Neural cell (in vitro differentiated cells): ENCODE data around the gene AGRN. TPM values are rescaled to one million over a fixed set of nuclear protein-coding genes. Genes with fewer than 3 reads are reported as not detected.
A peak's percentile ranks its signal among the peaks of the same experiment; 100 is the strongest.

Source experiments
- H2AFZ ChIP-seq: fragments of 200-600, 300-800 bp; sonication (generic), shearing (Covaris generic); 2 replicates; pipeline ENCODE4 v1.6.0; 2014; ENCODE audit warnings: low read depth, mild to moderate bottlenecking, antibody characterized with exemption, low read length, moderate library complexity
- H3F3A ChIP-seq: fragments of 200-600 bp; shearing (Covaris generic); 2 replicates; pipeline ENCODE4 v1.6.1; 2016; ENCODE audit warnings: mild to moderate bottlenecking, moderate library complexity, mixed read lengths, antibody characterized with exemption, low read length; ENCODE audit not compliant: insufficient read depth, poor library complexity, severe bottlenecking
- H3K27ac ChIP-seq: fragments of 200-600, 300-800 bp; sonication (generic), shearing (Covaris generic); 2 replicates; pipeline ENCODE4 v1.5.1; 2014; ENCODE audit warnings: mild to moderate bottlenecking, low read length, moderate library complexity
- H3K27me3 ChIP-seq: fragments of 300-800, 200-600 bp; sonication (generic), shearing (Covaris generic); 2 replicates; pipeline ENCODE4 v1.6.0; 2014; ENCODE audit warnings: mild to moderate bottlenecking, low read depth, low read length, moderate library complexity; ENCODE audit not compliant: insufficient read depth
- H3K36me3 ChIP-seq: fragments of 300-800, 200-600 bp; sonication (generic), shearing (Covaris generic); 2 replicates; pipeline ENCODE4 v1.5.1; 2014; ENCODE audit warnings: mild to moderate bottlenecking, antibody characterized with exemption, low read length, moderate library complexity; ENCODE audit not compliant: insufficient read depth
- H3K4me2 ChIP-seq: fragments of 300-800, 200-600 bp; sonication (generic), shearing (Covaris generic); 2 replicates; pipeline ENCODE4 v1.6.0; 2014; ENCODE audit warnings: mild to moderate bottlenecking, low read length
- H3K4me3 ChIP-seq: fragments of 300-800, 200-600 bp; sonication (generic), shearing (Covaris generic); 2 replicates; pipeline ENCODE4 v1.5.1; 2014; ENCODE audit warnings: mild to moderate bottlenecking, low read length, moderate library complexity
- H3K79me2 ChIP-seq: fragments of 200-600 bp; shearing (Covaris generic); replicated peaks from 2 replicates; pipeline ENCODE4 v1.6.0; 2014; ENCODE audit warnings: mild to moderate bottlenecking, low read length, moderate library complexity; ENCODE audit not compliant: insufficient read depth
- H3K9ac ChIP-seq: fragments of 300-800, 200-600 bp; sonication (generic), shearing (Covaris generic); 2 replicates; pipeline ENCODE4 v1.6.1; 2016; ENCODE audit warnings: mild to moderate bottlenecking, low read length, mixed read lengths
- H3K9me2 ChIP-seq: fragments of 200-600 bp; shearing (Covaris generic); 2 replicates; pipeline ENCODE4 v1.6.1; 2016; ENCODE audit warnings: mild to moderate bottlenecking, low read length, mixed read lengths; ENCODE audit not compliant: insufficient read depth
- H3K9me3 ChIP-seq: fragments of 200-600, 300-800 bp; sonication (generic), shearing (Covaris generic); 2 replicates; pipeline ENCODE4 v1.6.1; 2016; ENCODE audit warnings: mild to moderate bottlenecking, mixed run types, low read length, moderate library complexity, mixed read lengths
- H4K20me1 ChIP-seq: fragments of 200-600 bp; shearing (Covaris generic); 2 replicates; pipeline ENCODE4 v1.6.1; 2016; ENCODE audit warnings: mild to moderate bottlenecking, mixed run types; ENCODE audit not compliant: insufficient read depth
- CTCF ChIP-seq: fragments of 450-650 bp; IDR thresholded peaks from 2 replicates; pipeline ENCODE4 v1.5.1; 2014; ENCODE audit warnings: antibody characterized with exemption, mild to moderate bottlenecking, moderate library complexity; ENCODE audit not compliant: poor library complexity, severe bottlenecking
- EP300 ChIP-seq: fragments of 450-650 bp; conservative IDR thresholded peaks from 2 replicates; pipeline ENCODE4 v1.6.1; 2014; ENCODE audit warnings: antibody characterized with exemption, mild to moderate bottlenecking, moderate library complexity; ENCODE audit not compliant: poor library complexity, severe bottlenecking
- EZH2 ChIP-seq: fragments of 200-600, 300-800 bp; shearing (Covaris generic), sonication (generic); IDR thresholded peaks from 2 replicates; pipeline ENCODE4 v1.6.1; 2014; ENCODE audit warnings: antibody characterized with exemption, low read length, borderline replicate concordance, mild to moderate bottlenecking; ENCODE audit not compliant: insufficient read depth, poor library complexity, severe bottlenecking
- MXI1 ChIP-seq: fragments of 450-650 bp; conservative IDR thresholded peaks from 2 replicates; pipeline ENCODE4 v1.6.1; 2014; ENCODE audit warnings: antibody characterized with exemption, mild to moderate bottlenecking; ENCODE audit not compliant: poor library complexity, severe bottlenecking
- POLR2AphosphoS5 ChIP-seq: IDR thresholded peaks from 2 replicates; pipeline ENCODE4 v1.6.1; 2012
- RAD21 ChIP-seq: fragments of 450-650 bp; conservative IDR thresholded peaks from 2 replicates; pipeline ENCODE4 v1.6.1; 2014; ENCODE audit warnings: antibody characterized with exemption, mild to moderate bottlenecking, moderate library complexity
- SMC3 ChIP-seq: fragments of 450-650 bp; conservative IDR thresholded peaks from 2 replicates; pipeline ENCODE4 v1.6.1; 2014; ENCODE audit warnings: antibody characterized with exemption, mild to moderate bottlenecking, moderate library complexity; ENCODE audit not compliant: poor library complexity
- TAF1 ChIP-seq: IDR thresholded peaks from 2 replicates; pipeline ENCODE4 v1.6.1; 2012; ENCODE audit warnings: low read depth
- polyA plus RNA-seq: library from polyadenylated mRNA; depleted of rRNA; stranded (reverse); fragments of >200 nt; gene quantifications from 2 replicates; pipeline ENCODE4 v1.2.3, GENCODE V29; 2014
- TF ChIP-seq, protein P1 (sequence below): IDR thresholded peaks from 2 replicates; pipeline ENCODE4 v1.6.1; 2012; ENCODE audit warnings: borderline replicate concordance

Gene AGRN
- polyA plus RNA-seq, 1 donor from 2014 or later, result 104 TPM

DNA sequence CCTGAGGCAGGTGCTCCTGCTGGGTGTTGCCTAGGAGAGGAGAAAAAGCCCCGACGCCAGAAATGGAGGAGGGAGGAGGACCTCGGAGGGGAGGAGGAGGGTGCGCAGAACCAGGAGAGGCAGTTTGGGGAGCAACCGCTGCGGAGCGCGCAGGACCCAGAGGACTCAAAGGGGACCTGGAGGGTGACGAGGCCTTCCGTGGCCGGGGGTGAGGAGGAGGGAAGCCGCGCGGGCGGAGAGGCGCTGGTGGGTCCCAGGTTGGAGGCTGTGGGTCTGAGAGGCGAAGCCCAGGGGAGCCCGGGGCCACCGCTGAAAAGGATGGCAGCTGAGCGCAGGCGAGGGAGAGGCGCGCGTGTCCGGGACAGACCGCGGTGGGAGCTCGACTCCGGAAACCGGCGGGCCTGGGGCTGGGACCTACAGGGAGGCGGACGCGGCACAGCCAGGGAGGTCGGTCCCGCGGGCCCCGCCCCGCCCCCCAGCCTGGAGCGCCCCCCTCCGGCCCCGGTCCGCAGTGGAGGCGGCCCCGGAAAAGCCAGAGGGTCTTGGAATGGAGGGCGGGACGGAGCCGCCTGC, 39.1 kb downstream of the AGRN start:
- Histone ChIP-seq H3K9me3 (no peaks in the 10 kb centered on the region), H4K20me1 (no peaks in the 10 kb centered on the region), H2AFZ (no peak overlapping the region), H3F3A (no peaks in the 10 kb centered on the region), H3K9me2 (no peaks in the 10 kb centered on the region), H3K36me3 (no peaks in the 10 kb centered on the region), H3K27ac (no peak overlapping the region), H3K9ac (peak overlapping the region; percentile 17), H3K4me2 (no peak overlapping the region), H3K4me3 (peak overlapping the region; percentile 63), H3K27me3 (peaks cover 23% of the 10 kb centered on the region), H3K79me2 (no peaks in the 10 kb centered on the region)
- TF ChIP-seq EP300 (no peak), POLR2AphosphoS5 (no peak), MXI1 (no peak), CTCF (no peak), TAF1 (no peak), RAD21 (no peak), EZH2 (no peak), SMC3 (no peak)
- TF ChIP-seq, protein P1, sequence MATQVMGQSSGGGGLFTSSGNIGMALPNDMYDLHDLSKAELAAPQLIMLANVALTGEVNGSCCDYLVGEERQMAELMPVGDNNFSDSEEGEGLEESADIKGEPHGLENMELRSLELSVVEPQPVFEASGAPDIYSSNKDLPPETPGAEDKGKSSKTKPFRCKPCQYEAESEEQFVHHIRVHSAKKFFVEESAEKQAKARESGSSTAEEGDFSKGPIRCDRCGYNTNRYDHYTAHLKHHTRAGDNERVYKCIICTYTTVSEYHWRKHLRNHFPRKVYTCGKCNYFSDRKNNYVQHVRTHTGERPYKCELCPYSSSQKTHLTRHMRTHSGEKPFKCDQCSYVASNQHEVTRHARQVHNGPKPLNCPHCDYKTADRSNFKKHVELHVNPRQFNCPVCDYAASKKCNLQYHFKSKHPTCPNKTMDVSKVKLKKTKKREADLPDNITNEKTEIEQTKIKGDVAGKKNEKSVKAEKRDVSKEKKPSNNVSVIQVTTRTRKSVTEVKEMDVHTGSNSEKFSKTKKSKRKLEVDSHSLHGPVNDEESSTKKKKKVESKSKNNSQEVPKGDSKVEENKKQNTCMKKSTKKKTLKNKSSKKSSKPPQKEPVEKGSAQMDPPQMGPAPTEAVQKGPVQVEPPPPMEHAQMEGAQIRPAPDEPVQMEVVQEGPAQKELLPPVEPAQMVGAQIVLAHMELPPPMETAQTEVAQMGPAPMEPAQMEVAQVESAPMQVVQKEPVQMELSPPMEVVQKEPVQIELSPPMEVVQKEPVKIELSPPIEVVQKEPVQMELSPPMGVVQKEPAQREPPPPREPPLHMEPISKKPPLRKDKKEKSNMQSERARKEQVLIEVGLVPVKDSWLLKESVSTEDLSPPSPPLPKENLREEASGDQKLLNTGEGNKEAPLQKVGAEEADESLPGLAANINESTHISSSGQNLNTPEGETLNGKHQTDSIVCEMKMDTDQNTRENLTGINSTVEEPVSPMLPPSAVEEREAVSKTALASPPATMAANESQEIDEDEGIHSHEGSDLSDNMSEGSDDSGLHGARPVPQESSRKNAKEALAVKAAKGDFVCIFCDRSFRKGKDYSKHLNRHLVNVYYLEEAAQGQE, result no peak

DNA sequence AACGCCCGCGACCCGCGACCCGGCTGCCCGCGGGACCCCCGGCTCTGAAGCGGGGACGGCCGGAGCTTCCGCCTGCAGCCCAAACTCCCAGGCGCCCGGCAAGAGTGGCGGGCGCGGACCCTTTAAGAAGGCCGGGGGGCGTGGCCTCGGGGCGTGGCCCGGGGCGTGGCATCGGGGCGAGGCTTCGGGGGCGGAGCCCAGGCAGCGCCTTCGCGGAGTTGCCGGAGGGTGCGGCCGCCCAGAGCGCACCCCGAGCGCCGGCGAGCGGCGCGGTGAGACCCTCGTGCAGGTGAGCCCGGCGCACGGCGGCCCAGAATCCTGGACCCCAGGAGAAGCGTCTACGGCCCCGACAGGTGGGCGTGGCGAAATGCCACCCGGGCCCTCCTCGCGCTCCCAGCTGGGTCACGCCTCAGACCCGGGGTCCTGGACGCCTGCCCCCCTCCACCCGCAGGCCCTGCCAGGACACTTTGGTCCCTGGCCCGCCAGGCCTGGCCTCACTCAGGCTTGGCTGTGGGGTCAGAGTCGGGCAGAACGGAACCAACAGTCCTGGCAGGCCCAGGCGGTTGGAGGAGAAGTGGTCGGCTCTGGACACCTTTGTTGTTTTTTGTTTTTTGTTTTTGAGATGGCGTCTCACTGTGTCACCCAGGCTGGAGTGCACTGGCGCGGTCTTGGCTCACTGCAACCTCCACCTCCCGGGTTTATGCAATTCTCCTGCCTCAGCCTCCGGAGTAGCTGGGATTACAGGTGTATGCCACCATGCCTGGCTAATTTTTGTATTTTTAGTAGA, 39.8 kb downstream of the AGRN start:
- Histone ChIP-seq H3K27ac (no peak overlapping the region), H3K9me2 (no peaks in the 10 kb centered on the region), H3K9ac (peak overlapping the region; percentile 3), H3K4me3 (peak overlapping the region; percentile 63), H3K36me3 (no peaks in the 10 kb centered on the region), H3K27me3 (peaks cover 23% of the 10 kb centered on the region), H4K20me1 (no peaks in the 10 kb centered on the region), H3F3A (no peaks in the 10 kb centered on the region), H3K4me2 (no peak overlapping the region), H2AFZ (no peak overlapping the region), H3K9me3 (no peaks in the 10 kb centered on the region), H3K79me2 (no peaks in the 10 kb centered on the region)
- no peak for TF ChIP-seq TAF1
- TF ChIP-seq CTCF, result peak; percentile 42
